OCI-LY3 (cell line): Measurements from ENCODE around the gene FEM1B.

Experiments
- CTCF ChIP-seq: fragments of 200-600, 300-600 bp; sonication (generic); IDR thresholded peaks from 2 replicates; pipeline ENCODE4 v1.5.1; 2014; ENCODE audit warnings: antibody characterized with exemption, low read length, low read depth
- EZH2phosphoT487 ChIP-seq: fragments of 200-600 bp; shearing (Covaris generic); IDR thresholded peaks from 2 replicates; pipeline ENCODE4 v1.6.1; 2018; ENCODE audit warnings: antibody characterized with exemption, mixed run types, low read depth

DNA sequence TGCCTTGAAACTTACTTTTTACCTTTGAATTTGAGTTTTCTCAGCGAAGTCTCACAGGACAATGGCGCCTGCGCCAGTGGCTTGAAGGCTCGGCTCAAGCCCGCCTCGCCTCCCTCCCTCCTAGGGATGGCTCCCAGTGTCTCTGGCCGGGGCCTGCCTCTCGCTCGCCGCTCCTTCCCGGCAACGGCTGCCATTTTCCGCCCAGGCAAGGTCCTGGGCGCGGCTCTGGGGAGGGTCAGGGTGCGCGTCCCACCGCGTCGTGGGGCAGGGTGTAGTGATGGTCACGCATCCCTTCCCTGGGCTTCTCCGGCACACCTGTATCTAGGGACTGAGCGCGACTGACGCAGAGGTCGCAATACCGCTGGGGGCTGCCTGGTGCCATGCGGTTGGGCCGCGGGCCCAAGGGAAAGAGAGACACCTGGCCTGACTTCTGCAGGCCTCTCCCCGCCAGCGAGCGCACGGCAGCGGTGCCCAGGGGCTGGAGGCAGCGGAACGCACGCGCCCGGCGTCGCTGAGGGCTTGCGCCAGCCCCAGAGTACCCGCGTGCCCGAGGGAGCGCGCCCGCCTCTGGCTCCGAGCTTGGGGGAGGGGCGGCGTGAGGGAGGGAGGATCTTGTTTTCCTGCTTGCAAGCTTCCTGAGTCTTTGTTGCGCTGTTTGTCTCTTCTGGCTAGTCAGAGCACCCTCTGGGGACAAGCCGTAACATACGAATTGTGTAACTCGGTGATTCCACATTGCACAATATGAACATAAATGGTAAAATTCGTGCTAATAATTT, 20.7 kb upstream of the FEM1B start:
- TF ChIP-seq CTCF, result no peak
- TF ChIP-seq EZH2phosphoT487, result no peak
